SK-N-SH treated with all-trans-retinoic acid at 6 μM for 48 hours (cell line): ENCODE data around the gene AARS1.
"Not testable (repeated sequence)": the region's sequence is repeated elsewhere in the genome, so short reads cannot be mapped to it uniquely, and the experiment has no call there.

ENCODE experiments used
- ISL1 ChIP-seq: fragments of 250-450 bp; sonication (Bioruptor Pico); IDR thresholded peaks from 2 replicates; pipeline ENCODE4 v2.1.2; 2022; ENCODE audit warnings: mild to moderate bottlenecking, moderate library complexity
- PATZ1 ChIP-seq: fragments of 250-450 bp; sonication (Bioruptor Pico); IDR thresholded peaks from 2 replicates; pipeline ENCODE4 v1.8.0; 2020; ENCODE audit warnings: mild to moderate bottlenecking, moderate library complexity, borderline replicate concordance
- TOX ChIP-seq: fragments of 250-450 bp; sonication (Bioruptor Pico); IDR thresholded peaks from 2 replicates; pipeline ENCODE4 v1.8.0; 2021; ENCODE audit warnings: mild to moderate bottlenecking, moderate library complexity, borderline replicate concordance
- ZFP30 ChIP-seq: fragments of 450-650 bp; formaldehyde crosslinking; IDR thresholded peaks from 2 replicates; pipeline ENCODE4 v1.5.0; 2022; ENCODE audit warnings: mild to moderate bottlenecking, moderate library complexity
- TF ChIP-seq, protein P1 (sequence below): fragments of 250-450 bp; sonication (Bioruptor Pico); IDR thresholded peaks from 2 replicates; pipeline ENCODE4 v1.8.0; 2021; ENCODE audit warnings: low read depth, mild to moderate bottlenecking, moderate library complexity, borderline replicate concordance

DNA sequence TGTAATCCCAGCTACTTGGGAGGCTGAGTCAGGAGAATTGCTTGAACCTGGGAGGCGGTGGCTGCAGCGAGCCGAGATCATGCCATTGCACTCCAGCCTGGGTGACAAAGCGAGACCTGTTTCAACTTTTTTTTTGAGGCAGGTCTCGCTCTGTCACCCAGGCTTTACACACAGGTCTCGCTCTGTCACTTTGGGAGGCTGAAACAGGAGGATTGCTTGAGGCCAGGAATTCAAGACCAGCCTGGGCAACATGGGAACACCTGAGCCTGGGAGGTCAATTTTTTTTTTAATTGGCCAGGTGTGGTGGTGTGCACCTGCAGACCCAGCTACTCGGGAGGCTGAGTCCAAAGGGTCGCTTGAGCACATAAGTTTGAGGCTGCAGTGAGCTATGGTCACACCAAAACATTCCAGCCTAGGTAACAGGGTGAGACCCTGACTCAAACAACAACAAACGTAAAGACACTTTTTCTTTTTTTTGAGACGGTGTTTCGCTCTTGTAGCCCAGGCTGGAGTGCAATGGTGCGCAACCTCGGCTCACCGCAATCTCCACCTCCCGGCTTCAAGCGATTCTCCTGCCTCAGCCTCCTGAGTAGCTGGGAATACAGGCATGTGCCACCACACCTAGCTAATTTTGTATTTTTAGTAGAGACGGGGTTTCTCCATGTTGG, 1.9 kb downstream of the AARS1 start:
- not testable (repeated sequence) for TF ChIP-seq PATZ1 (CRISPR knock-in tag); ISL1; TOX (CRISPR knock-in tag); ZFP30 (CRISPR knock-in tag)
- TF ChIP-seq, protein P1, sequence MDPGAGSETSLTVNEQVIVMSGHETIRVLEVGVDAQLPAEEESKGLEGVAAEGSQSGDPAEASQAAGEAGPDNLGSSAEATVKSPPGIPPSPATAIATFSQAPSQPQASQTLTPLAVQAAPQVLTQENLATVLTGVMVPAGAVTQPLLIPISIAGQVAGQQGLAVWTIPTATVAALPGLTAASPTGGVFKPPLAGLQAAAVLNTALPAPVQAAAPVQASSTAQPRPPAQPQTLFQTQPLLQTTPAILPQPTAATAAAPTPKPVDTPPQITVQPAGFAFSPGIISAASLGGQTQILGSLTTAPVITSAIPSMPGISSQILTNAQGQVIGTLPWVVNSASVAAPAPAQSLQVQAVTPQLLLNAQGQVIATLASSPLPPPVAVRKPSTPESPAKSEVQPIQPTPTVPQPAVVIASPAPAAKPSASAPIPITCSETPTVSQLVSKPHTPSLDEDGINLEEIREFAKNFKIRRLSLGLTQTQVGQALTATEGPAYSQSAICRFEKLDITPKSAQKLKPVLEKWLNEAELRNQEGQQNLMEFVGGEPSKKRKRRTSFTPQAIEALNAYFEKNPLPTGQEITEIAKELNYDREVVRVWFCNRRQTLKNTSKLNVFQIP (CRISPR knock-in tag) = not testable (repeated sequence)
